HEK293 (cell line): ENCODE results near the gene S100PBP.

Experiments
- CTCF ChIA-PET: fragments of 350-600 bp; formaldehyde crosslinking; extraction: SDS; loops from one replicate; lab custom pipeline; 2021; ENCODE audit warnings: antibody characterized with exemption; lab: Yijun Ruan, JAX
- POLR2A ChIA-PET: fragments of 300-600 bp; formaldehyde crosslinking; extraction: SDS; loops from one replicate; lab custom pipeline; 2020; ENCODE audit warnings: antibody characterized with exemption, inconsistent platforms; lab: Yijun Ruan, JAX
- H3K27ac ChIP-seq: fragments of 200-500 bp; sonication (Bioruptor generic); 2 replicates; pipeline ENCODE4 v1.5.1; 2014; ENCODE audit warnings: low read depth, low read length, control low read depth, inconsistent platforms; ENCODE audit errors: extremely low read depth
- H3K36me3 ChIP-seq, 2 experiments: fragments of 200-500 bp in 1 of 2; sonication (Bioruptor generic) in 1 of 2; 1 replicate in 1 of 2; 2 replicates in 1 of 2; pipeline ENCODE4 v1.5.1; 2014 to 2017; ENCODE audit warnings: inconsistent platforms in 2 of 2, low read length in 2 of 2; ENCODE audit not compliant: control insufficient read depth in 2 of 2, insufficient read depth in 1 of 2
- H3K4me1 ChIP-seq: fragments of 200-500 bp; sonication (Bioruptor generic); 2 replicates; pipeline ENCODE4 v1.5.1; 2014; ENCODE audit warnings: mild to moderate bottlenecking, low read length, inconsistent platforms; ENCODE audit not compliant: control insufficient read depth, insufficient read depth
- H3K4me3 ChIP-seq: 2 replicates; pipeline ENCODE4 v1.5.1; 2011; ENCODE audit warnings: low read depth, mild to moderate bottlenecking, control low read depth, low read length, moderate library complexity
- H3K9me3 ChIP-seq: fragments of 200-500 bp; sonication (Bioruptor generic); 2 replicates; pipeline ENCODE4 v1.5.1; 2014; ENCODE audit warnings: low read depth, low read length, inconsistent platforms; ENCODE audit not compliant: control insufficient read depth, insufficient read depth
- BCL11A ChIP-seq: fragments of 450-650 bp; formaldehyde crosslinking; IDR thresholded peaks from 2 replicates; pipeline ENCODE4 v1.5.1; 2016; ENCODE audit warnings: low read depth, missing biosample characterization, missing genetic modification characterization
- BCL11B ChIP-seq: fragments of 450-650 bp; formaldehyde crosslinking; IDR thresholded peaks from 2 replicates; pipeline ENCODE4 v1.5.1; 2016; ENCODE audit warnings: low read depth, missing biosample characterization, missing genetic modification characterization
- GLIS1 ChIP-seq: fragments of 450-650 bp; formaldehyde crosslinking; IDR thresholded peaks from 2 replicates; pipeline ENCODE4 v1.5.1; 2016; ENCODE audit warnings: missing biosample characterization, missing genetic modification characterization
- GLIS2 ChIP-seq: fragments of 450-650 bp; formaldehyde crosslinking; IDR thresholded peaks from 2 replicates; pipeline ENCODE4 v1.5.1; 2016; ENCODE audit warnings: missing biosample characterization, missing genetic modification characterization
- IKZF3 ChIP-seq: fragments of 450-650 bp; IDR thresholded peaks from 2 replicates; pipeline ENCODE4 v1.5.0; 2018; ENCODE audit warnings: missing biosample characterization, mild to moderate bottlenecking, missing genetic modification characterization, moderate library complexity
- KLF1 ChIP-seq: fragments of 450-650 bp; formaldehyde crosslinking; IDR thresholded peaks from 2 replicates; pipeline ENCODE4 v1.5.1; 2016; ENCODE audit warnings: missing biosample characterization, missing genetic modification characterization
- KLF9 ChIP-seq: fragments of 450-650 bp; formaldehyde crosslinking; IDR thresholded peaks from 2 replicates; pipeline ENCODE4 v1.5.1; 2016; ENCODE audit warnings: missing biosample characterization, missing genetic modification characterization, low read depth
- OSR2 ChIP-seq: fragments of 450-650 bp; formaldehyde crosslinking; IDR thresholded peaks from 2 replicates; pipeline ENCODE4 v1.5.1; 2016; ENCODE audit warnings: missing biosample characterization, missing genetic modification characterization
- SETDB1 ChIP-seq: IDR thresholded peaks from one replicate; pipeline ENCODE4 v1.6.1; 2017; ENCODE audit warnings: mild to moderate bottlenecking, low read length, moderate library complexity, mixed read lengths; ENCODE audit not compliant: insufficient read length
- SP3 ChIP-seq: fragments of 450-650 bp; formaldehyde crosslinking; IDR thresholded peaks from 2 replicates; pipeline ENCODE4 v1.5.1; 2016; ENCODE audit warnings: missing biosample characterization, missing genetic modification characterization
- WT1 ChIP-seq: fragments of 450-650 bp; formaldehyde crosslinking; IDR thresholded peaks from 2 replicates; pipeline ENCODE4 v1.5.1; 2016; ENCODE audit warnings: missing biosample characterization, missing genetic modification characterization
- ZBTB17 ChIP-seq: fragments of 450-650 bp; formaldehyde crosslinking; IDR thresholded peaks from 2 replicates; pipeline ENCODE4 v1.5.1; 2016; ENCODE audit warnings: missing biosample characterization, missing genetic modification characterization
- ZBTB20 ChIP-seq: fragments of 450-650 bp; formaldehyde crosslinking; IDR thresholded peaks from 2 replicates; pipeline ENCODE4 v1.5.1; 2016; ENCODE audit warnings: missing biosample characterization, missing genetic modification characterization
- ZFHX2 ChIP-seq: fragments of 450-650 bp; formaldehyde crosslinking; conservative IDR thresholded peaks from 2 replicates; pipeline ENCODE4 v1.5.1; 2016; ENCODE audit warnings: missing biosample characterization, missing genetic modification characterization
- ZFP69B ChIP-seq: fragments of 450-650 bp; formaldehyde crosslinking; IDR thresholded peaks from 2 replicates; pipeline ENCODE4 v1.5.1; 2016; ENCODE audit warnings: missing biosample characterization, missing genetic modification characterization
- ZNF157 ChIP-seq: fragments of 450-650 bp; formaldehyde crosslinking; IDR thresholded peaks from 2 replicates; pipeline ENCODE4 v1.5.1; 2016; ENCODE audit warnings: missing biosample characterization, missing genetic modification characterization
- ZNF169 ChIP-seq: fragments of 450-650 bp; formaldehyde crosslinking; IDR thresholded peaks from 2 replicates; pipeline ENCODE4 v1.5.1; 2016; ENCODE audit warnings: missing biosample characterization, missing genetic modification characterization
- ZNF266 ChIP-seq: fragments of 450-650 bp; formaldehyde crosslinking; IDR thresholded peaks from 2 replicates; pipeline ENCODE4 v1.5.1; 2016; ENCODE audit warnings: missing biosample characterization, missing genetic modification characterization, low read depth
- ZNF560 ChIP-seq: fragments of 450-650 bp; formaldehyde crosslinking; IDR thresholded peaks from 2 replicates; pipeline ENCODE4 v1.5.1; 2017; ENCODE audit warnings: missing biosample characterization, missing genetic modification characterization, borderline replicate concordance
- ZNF600 ChIP-seq: fragments of 450-650 bp; formaldehyde crosslinking; IDR thresholded peaks from 2 replicates; pipeline ENCODE4 v1.5.1; 2016; ENCODE audit warnings: missing biosample characterization, missing genetic modification characterization
- ZSCAN23 ChIP-seq: fragments of 450-650 bp; formaldehyde crosslinking; IDR thresholded peaks from 2 replicates; pipeline ENCODE4 v1.5.1; 2016; ENCODE audit warnings: missing biosample characterization, missing genetic modification characterization
- TF ChIP-seq, protein P1 (sequence below): fragments of 450-650 bp; formaldehyde crosslinking; IDR thresholded peaks from 2 replicates; pipeline ENCODE4 v1.5.1; 2016; ENCODE audit warnings: missing biosample characterization, missing genetic modification characterization
- TF ChIP-seq, protein P2 (sequence below): fragments of 450-650 bp; formaldehyde crosslinking; IDR thresholded peaks from 2 replicates; pipeline ENCODE4 v1.5.1; 2016; ENCODE audit warnings: missing biosample characterization, missing genetic modification characterization
- TF ChIP-seq, protein P3 (sequence below): fragments of 450-650 bp; formaldehyde crosslinking; IDR thresholded peaks from 2 replicates; pipeline ENCODE4 v1.5.1; 2016; ENCODE audit warnings: missing biosample characterization, missing genetic modification characterization
- TF ChIP-seq, protein P4 (sequence below): fragments of 450-650 bp; formaldehyde crosslinking; IDR thresholded peaks from 2 replicates; pipeline ENCODE4 v1.5.1; 2016; ENCODE audit warnings: missing biosample characterization, missing genetic modification characterization
- TF ChIP-seq, protein P5 (sequence below): fragments of 450-650 bp; formaldehyde crosslinking; IDR thresholded peaks from 2 replicates; pipeline ENCODE4 v1.5.1; 2016; ENCODE audit warnings: missing biosample characterization, missing genetic modification characterization

Gene S100PBP

DNA sequence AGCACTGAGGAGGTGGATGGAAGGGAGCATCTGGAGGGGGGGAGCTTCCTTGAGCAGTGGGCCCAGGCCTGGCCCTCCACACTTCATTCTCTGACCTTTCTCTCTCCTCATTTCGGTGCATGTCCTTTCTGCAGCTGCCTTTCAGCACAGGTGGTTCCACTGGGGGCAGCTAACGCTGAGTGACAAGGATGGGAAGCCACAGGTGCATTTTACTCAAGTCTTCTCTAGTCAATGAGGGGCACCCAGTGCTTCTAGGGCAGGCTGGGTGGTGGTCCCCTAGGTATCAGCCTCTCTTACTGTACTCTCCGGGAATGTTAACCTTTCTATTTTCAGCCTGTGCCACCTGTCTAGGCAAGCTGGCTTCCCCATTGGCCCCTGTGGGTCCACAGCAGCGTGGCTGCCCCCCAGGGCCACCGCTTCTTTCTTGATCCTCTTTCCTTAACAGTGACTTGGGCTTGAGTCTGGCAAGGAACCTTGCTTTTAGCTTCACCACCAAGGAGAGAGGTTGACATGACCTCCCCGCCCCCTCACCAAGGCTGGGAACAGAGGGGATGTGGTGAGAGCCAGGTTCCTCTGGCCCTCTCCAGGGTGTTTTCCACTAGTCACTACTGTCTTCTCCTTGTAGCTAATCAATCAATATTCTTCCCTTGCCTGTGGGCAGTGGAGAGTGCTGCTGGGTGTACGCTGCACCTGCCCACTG, 43.5 kb upstream of the S100PBP start (continued):
- TF ChIP-seq, protein P1, sequence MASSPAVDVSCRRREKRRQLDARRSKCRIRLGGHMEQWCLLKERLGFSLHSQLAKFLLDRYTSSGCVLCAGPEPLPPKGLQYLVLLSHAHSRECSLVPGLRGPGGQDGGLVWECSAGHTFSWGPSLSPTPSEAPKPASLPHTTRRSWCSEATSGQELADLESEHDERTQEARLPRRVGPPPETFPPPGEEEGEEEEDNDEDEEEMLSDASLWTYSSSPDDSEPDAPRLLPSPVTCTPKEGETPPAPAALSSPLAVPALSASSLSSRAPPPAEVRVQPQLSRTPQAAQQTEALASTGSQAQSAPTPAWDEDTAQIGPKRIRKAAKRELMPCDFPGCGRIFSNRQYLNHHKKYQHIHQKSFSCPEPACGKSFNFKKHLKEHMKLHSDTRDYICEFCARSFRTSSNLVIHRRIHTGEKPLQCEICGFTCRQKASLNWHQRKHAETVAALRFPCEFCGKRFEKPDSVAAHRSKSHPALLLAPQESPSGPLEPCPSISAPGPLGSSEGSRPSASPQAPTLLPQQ (tag by site-specific recombination) = peak; percentile 80
- TF ChIP-seq, protein P2, sequence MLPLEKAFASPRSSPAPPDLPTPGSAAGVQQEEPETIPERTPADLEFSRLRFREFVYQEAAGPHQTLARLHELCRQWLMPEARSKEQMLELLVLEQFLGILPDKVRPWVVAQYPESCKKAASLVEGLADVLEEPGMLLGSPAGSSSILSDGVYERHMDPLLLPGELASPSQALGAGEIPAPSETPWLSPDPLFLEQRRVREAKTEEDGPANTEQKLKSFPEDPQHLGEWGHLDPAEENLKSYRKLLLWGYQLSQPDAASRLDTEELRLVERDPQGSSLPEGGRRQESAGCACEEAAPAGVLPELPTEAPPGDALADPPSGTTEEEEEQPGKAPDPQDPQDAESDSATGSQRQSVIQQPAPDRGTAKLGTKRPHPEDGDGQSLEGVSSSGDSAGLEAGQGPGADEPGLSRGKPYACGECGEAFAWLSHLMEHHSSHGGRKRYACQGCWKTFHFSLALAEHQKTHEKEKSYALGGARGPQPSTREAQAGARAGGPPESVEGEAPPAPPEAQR (tag by site-specific recombination) = no peak
- TF ChIP-seq GLIS2 (tag by site-specific recombination) (peak; percentile 30; the same call in 1 of the 2 replicates), KLF9 (0 out of 2 replicates have a peak, but pooled peaks have one; percentile 17)

DNA sequence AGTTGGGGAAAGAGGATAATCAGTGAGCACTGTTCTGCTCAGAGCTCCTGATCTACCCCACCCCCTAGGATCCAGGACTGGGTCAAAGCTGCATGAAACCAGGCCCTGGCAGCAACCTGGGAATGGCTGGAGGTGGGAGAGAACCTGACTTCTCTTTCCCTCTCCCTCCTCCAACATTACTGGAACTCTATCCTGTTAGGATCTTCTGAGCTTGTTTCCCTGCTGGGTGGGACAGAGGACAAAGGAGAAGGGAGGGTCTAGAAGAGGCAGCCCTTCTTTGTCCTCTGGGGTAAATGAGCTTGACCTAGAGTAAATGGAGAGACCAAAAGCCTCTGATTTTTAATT, 43.0 kb upstream of the S100PBP start:
- CTCF ChIA-PET = interaction anchor here (0.6 to 10.8 kb wide), 11 partner anchors 8 to 374 kb away, joined by 3 to 253 read pairs (median 5); no protein-coding TSS in a partner anchor
- H3K36me3 ChIP-seq = peaks cover 7 to 76% of the 10 kb centered on the region in 2 experiments; a peak in 2 of 3 replicates

DNA sequence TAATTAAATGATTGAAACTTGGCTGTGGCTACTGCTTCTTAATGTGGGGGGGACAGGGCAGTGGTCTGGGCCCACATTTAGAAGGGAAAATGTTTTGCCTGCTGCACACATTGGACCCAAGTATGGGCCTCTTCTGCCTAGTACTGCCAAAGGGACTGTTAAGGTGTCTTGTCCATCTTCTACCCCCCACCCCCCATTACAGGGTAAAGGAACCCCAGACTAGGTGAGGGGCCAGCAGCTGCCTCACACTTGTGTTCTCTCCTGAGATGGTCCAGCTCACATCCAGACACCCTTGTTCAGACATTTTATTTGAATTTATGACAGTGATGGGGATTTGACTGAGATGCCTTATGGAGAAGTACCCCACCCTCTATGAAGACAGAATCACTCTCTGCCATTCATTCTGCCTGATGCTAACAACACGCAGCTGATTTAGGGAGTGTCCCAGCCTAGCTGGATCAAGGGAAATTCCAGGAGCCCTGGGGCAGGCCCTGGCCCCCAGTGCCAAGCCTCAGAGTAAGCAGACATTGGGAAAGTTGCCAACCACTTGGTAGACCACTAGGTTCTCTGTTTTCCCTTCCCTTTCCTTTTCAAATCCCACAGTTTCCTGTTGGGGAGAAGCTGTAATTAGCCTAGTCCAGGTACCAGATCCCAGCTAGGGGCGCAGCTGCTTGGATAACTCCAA, 42.4 kb upstream of the S100PBP start:
- no peak overlapping the region for H3K27ac ChIP-seq
- H3K9me3 ChIP-seq = no peaks in the 10 kb centered on the region
- ChIA-PET POLR2A (interaction anchor here (0.6 to 3.7 kb wide), 4 partner anchors 21 to 98 kb away, joined by 3 to 41 read pairs (median 9); partner anchors contain the start of gene S100PBP), CTCF (interaction anchor here (0.8 to 10.8 kb wide), 7 partner anchors 9 to 374 kb away, joined by 3 to 253 read pairs (median 8); no protein-coding TSS in a partner anchor)
- no peaks in the 10 kb centered on the region for H3K4me1 ChIP-seq
- H3K4me3 ChIP-seq = no peak overlapping the region
- peaks cover 7 to 76% of the 10 kb centered on the region in 2 experiments; a peak in 2 of 3 replicates for H3K36me3 ChIP-seq
- TF ChIP-seq ZNF169 = no peak
- no peak; the same call in none of the 2 replicates for TF ChIP-seq ZBTB20 (tag by site-specific recombination)
- peak; percentile 77 for TF ChIP-seq ZBTB17
- TF ChIP-seq BCL11A (tag by site-specific recombination) = no peak
- no peak for TF ChIP-seq ZNF266 (tag by site-specific recombination)
- TF ChIP-seq, protein P3, sequence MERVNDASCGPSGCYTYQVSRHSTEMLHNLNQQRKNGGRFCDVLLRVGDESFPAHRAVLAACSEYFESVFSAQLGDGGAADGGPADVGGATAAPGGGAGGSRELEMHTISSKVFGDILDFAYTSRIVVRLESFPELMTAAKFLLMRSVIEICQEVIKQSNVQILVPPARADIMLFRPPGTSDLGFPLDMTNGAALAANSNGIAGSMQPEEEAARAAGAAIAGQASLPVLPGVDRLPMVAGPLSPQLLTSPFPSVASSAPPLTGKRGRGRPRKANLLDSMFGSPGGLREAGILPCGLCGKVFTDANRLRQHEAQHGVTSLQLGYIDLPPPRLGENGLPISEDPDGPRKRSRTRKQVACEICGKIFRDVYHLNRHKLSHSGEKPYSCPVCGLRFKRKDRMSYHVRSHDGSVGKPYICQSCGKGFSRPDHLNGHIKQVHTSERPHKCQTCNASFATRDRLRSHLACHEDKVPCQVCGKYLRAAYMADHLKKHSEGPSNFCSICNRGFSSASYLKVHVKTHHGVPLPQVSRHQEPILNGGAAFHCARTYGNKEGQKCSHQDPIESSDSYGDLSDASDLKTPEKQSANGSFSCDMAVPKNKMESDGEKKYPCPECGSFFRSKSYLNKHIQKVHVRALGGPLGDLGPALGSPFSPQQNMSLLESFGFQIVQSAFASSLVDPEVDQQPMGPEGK (tag by site-specific recombination) = peak; percentile 41
- TF ChIP-seq, protein P4, sequence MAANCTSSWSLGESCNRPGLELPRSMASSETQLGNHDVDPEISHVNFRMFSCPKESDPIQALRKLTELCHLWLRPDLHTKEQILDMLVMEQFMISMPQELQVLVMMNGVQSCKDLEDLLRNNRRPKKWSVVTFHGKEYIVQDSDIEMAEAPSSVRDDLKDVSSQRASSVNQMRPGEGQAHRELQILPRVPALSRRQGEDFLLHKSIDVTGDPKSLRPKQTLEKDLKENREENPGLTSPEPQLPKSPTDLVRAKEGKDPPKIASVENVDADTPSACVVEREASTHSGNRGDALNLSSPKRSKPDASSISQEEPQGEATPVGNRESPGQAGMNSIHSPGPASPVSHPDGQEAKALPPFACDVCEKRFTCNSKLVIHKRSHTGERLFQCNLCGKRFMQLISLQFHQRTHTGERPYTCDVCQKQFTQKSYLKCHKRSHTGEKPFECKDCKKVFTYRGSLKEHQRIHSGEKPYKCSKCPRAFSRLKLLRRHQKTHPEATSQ (tag by site-specific recombination) = no peak
- TF ChIP-seq SP3 (tag by site-specific recombination) = no peak
- TF ChIP-seq ZNF560 (tag by site-specific recombination) = no peak
- no peak for TF ChIP-seq ZSCAN23 (tag by site-specific recombination)
- TF ChIP-seq OSR2 (tag by site-specific recombination) = no peak
- TF ChIP-seq GLIS1 (tag by site-specific recombination) = no peak
- TF ChIP-seq ZFP69B (tag by site-specific recombination) = 0 out of 2 replicates have a peak, but pooled peaks have one; percentile 16
- TF ChIP-seq ZNF157 = no peak
- peak; percentile 85 for TF ChIP-seq KLF1 (tag by site-specific recombination)
- TF ChIP-seq WT1 = peak; percentile 90
- TF ChIP-seq SETDB1 = no peak
- TF ChIP-seq, protein P5, sequence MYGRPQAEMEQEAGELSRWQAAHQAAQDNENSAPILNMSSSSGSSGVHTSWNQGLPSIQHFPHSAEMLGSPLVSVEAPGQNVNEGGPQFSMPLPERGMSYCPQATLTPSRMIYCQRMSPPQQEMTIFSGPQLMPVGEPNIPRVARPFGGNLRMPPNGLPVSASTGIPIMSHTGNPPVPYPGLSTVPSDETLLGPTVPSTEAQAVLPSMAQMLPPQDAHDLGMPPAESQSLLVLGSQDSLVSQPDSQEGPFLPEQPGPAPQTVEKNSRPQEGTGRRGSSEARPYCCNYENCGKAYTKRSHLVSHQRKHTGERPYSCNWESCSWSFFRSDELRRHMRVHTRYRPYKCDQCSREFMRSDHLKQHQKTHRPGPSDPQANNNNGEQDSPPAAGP (tag by site-specific recombination) = 0 out of 2 replicates have a peak, but pooled peaks have one; percentile 49

More for the DNA sequence above, 43.0 kb upstream of the S100PBP start:
- TF ChIP-seq WT1 (no peak), ZFHX2 (tag by site-specific recombination) (no peak), ZNF157 (no peak), IKZF3 (tag by site-specific recombination) (peak; percentile 68; the same call in 1 of the 2 replicates), BCL11B (tag by site-specific recombination) (no peak), ZNF600 (tag by site-specific recombination) (0 out of 2 replicates have a peak, but pooled peaks have one; percentile 35)
- Histone ChIP-seq H3K27ac (no peak overlapping the region), H3K9me3 (no peaks in the 10 kb centered on the region), H3K4me1 (no peaks in the 10 kb centered on the region), H3K4me3 (no peak overlapping the region)
- POLR2A ChIA-PET = interaction anchor here (0.6 to 3.7 kb wide), 8 partner anchors 9 to 124 kb away, joined by 3 to 41 read pairs (median 4); partner anchors contain the start of genes RBBP4 and S100PBP
